ENCODE results near the gene MMP24.

GRCh38 chr20:35318502-35319157 lies 92.1 kb downstream of the MMP24 start:
- no peak for TF ChIP-seq CTCF (IDR thresholded peaks at IDR 0.05)
- no peak for TF ChIP-seq REST (IDR thresholded peaks at IDR 0.05; ENCODE audit: insufficient read depth in 1 of 2, low read depth in 2 of 2, low read length in 1 of 2)

Data from Panc1 (cell line).